CD1c-positive myeloid dendritic cell (primary cell): ENCODE data around the gene SLC25A53.
"Not testable (repeated sequence)": the region's sequence is repeated elsewhere in the genome, so short reads cannot be mapped to it uniquely, and the experiment has no call there.

ENCODE experiments used
- DNase-seq: peaks from one replicate; pipeline ENCODE4 v3.0.0-alpha.2; 2016; ENCODE audit errors: extremely low spot score

The SLC25A53 gene

DNA sequence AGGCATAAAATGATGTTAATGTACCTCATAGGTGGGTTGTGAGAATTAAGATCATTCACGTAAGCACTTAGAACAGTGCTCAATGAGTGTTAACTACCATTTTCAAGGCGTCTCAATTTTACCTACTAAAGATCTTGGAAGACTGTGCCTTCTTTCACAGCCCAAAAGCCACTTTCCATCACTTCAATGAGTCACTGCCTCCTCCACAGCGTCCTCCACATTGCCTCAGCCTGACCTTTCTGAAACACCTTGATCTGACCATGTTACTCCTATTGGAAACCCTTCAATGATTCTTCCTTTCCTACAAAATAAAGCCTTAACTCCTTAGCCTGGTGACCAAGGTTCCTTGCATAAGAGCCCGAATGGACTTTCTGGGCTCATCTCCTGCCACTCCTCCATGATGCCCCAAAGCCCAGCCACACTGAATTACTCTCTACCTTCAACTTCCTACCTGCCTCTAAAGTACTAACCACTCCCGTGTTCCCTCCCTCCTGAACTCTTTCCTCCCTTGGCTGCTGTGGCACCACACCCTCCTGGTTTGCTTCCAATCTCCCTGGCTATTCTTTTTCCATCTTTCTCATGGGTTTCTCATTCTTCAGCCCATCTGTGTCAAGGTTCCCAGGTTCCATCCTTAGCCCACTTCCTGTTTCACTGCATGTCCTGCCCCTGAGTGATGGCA, 22.1 kb downstream of the SLC25A53 start:
- DNase-seq = no peak

DNA sequence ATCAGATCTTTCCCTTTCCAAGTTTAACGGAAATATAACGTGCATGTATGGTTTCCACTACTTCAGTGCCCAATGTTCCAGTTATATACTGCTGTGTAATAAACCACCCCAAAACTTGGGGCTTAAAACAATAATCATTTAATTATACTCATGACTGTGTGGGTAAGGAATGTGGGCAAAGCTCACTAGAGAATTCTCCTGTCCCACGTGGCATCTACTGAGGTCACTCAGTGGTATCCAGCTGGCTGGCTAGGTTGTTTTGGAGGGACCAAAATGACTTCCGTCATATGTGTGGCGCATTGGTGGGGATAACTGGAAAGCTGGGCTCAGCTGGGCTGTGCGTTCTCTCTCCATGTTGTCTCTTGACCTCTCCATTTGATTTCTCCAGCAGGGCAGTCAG, 26.0 kb downstream of the SLC25A53 start:
- no peak for DNase-seq

DNA sequence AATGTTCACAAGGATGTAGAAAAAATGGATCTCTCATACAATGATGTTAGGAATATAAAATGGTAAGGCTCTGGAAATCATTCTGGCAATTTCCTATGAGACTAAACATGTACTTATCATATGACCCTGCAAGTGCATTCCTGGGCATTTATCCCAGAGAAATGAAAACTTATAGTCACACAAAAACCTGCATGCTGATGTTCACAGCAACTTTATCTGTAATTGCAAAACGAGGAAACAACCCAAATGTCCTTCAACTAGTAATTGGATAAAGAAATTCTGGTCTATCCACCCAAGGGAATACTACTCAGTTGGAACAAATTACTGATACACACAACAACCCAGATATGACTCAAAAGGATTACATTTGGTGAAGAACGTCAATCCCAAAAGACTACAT, 30.0 kb downstream of the SLC25A53 start:
- DNase-seq = no peak

DNA sequence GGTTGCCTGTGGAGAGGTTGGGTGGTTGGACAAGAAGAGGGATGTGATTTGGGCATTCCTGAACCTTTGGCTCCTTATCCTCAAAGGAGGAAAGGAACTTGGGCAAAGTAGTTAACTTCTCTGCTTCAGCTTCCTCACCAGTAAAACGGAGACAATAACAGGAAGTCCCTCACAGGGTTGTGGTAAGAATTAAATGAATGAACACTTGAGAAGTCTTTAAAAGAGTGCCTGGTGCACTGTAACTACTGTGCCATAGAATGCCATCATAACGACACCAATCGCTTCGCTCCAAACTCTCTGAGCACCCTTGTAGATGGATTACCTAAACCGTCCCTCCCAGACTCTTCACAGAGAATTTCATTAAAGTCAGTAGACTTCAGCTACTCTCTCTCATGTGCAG, 34.0 kb downstream of the SLC25A53 start:
- DNase-seq = peak; percentile 5

DNA sequence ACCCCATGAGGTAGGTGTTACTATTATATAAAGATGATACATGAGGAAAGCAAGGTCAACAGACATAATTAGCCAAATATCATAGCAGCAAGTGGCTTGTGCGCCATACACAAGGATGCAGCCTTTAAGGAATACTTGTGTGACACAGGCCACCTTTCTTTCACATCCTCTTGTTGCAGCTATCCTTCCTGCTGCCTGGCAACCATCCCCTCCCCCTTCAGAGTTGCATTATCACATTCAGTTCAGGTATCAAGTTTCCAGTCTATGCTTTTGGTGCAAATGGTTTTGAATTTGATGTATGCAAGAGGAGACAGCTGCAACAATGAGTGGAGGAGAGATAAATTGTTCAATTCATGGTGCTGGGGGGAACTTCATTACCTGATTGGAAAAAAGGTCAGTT, 38.0 kb downstream of the SLC25A53 start:
- no peak for DNase-seq

DNA sequence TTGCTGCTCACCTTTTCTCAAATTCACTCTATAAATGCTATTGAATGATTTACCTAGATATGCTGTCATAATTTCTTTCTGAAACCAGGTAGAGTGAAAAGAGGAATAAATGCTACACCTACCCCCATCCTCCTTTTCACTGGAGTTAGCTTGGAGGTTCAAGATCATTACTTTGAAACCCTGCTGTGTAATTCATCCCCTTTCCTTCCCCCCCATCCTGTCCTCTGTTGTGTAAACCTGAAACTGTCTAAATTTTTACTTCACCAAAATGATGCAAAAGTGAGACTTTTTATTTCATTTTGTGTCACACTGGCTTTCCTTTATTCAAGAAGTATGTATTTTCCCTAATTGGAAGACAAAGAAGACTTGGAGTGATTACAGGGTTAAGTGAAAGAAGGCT, 39.0 kb downstream of the SLC25A53 start:
- DNase-seq = no peak

DNA sequence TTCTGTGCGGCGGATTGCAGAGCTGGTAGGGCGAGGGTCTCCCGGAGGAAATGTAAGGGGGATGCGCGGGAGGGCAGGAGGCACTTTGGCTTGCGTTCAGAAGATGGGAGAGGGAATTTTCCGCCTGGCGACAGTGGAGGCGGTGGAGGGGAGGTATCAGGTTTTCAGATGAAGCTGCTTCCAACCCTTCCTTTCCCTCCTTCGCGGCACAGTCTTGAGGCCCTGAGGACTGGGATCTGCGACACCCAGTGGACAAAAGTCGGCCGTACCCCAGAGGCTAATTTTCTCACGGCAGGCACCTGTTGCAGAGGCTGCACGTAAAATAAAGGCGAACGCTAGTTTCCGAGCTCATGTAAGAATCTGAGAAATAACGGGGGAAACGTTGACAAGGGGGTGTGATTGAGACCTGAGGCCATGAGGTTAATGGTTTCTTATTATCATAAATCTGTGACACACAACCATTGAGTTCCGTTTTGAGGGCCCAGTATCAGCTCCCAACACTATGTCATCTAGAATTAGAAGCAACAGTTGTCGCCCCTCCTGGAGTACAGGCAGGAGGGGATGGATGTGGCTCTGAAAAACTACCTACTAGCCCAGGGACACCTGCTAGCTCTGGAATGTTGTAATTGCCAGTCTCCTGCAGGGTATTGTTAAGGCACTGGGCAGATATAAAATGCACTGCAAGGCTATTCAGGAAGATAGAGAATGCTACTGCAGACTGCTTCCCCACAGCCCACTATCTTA, 43.4 kb downstream of the SLC25A53 start:
- peak; percentile 29 for DNase-seq

DNA sequence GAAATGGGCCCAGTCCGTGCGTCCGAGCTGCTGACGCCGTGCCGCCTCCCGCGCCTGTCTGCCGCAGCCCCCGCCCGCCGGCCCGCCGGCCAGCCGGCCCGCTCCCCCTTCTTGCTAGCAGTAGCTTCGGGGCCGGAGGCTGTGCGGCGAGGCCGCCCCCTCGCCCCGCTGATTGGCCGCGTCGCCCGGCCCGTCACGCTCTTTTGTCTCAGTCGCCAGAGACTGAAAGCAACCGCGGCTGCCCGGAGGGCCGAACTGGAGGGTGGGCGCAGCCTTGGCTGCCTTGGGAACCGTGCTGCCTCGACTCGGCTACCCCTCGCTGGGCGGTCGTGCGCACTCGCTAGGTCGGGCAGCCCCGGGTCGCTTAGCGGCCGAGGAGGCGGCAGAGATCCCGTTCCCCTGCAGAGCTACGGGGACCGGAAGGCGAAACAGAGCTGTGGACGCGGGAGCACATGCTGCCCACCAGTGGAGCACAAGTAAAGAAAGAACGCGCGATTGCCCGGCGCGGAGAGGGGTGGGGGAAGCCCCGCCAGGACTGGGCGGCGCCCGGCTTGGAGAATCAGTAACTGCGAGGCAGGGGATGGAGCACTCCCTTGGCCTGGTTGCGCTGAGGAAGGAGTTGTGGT, 44.4 kb downstream of the SLC25A53 start, which contains the start of gene ZCCHC18:
Gene ZCCHC18 (plus strand): TSS at position 198 of the 626 bp plus-strand sequence. CDS start 1,589 bp downstream, outside the sequence.
- DNase-seq = peak; percentile 27

DNA sequence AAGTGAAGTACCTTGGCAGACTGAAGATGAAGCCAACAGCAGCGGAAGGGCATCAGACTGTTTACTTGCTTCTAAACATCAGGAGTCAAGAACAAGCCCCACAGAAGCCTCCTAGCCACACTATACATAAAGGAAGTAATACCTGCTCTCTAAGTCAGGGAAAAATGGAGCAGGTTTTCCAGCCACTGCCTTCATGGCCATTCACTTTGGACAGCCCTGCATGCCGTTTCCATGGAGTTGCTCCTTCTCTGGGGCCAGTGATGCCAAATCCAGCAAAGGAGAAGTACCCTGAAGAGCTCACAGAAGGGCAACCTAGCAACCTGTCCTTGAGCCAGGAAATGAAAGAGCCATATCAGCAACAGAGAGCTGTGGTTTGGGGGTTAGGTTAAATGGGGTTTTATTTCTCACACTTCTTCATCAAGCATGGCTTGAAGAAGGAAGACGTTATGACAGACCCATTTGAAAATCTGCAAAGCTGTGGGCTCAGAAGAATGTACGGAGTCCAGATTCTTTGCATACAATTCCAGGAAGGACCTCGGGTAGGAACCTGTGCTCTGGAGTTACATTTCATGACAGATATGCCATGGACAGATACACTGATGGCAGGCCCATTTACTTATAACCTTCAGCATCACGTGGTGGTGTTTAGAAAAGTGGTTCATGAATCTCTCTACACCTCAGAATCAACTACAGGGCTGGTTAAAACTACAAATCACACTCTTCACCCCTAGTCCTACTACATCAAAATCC, 46.1 kb downstream of the SLC25A53 start:
- DNase-seq = not testable (repeated sequence)

DNA sequence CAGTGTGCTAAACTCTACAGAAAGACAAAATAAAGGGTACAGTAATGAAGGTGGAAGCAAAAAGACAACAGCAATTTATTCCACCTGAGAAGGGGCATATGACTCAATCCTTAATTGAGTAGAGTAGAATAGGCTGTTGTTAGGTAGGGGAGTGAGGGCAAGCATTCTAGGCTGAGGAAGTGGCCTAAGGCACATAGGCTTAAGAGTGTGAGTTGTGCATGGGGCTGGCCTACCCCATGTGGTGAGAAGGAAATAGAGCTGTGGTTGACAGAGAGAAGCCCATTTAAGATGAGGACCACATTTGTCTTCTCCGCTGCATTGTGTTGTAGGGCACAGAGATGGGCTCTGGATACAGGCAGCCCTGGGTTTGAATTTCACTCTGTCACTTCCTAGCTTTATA, 47.9 kb downstream of the SLC25A53 start:
- no peak for DNase-seq

DNA sequence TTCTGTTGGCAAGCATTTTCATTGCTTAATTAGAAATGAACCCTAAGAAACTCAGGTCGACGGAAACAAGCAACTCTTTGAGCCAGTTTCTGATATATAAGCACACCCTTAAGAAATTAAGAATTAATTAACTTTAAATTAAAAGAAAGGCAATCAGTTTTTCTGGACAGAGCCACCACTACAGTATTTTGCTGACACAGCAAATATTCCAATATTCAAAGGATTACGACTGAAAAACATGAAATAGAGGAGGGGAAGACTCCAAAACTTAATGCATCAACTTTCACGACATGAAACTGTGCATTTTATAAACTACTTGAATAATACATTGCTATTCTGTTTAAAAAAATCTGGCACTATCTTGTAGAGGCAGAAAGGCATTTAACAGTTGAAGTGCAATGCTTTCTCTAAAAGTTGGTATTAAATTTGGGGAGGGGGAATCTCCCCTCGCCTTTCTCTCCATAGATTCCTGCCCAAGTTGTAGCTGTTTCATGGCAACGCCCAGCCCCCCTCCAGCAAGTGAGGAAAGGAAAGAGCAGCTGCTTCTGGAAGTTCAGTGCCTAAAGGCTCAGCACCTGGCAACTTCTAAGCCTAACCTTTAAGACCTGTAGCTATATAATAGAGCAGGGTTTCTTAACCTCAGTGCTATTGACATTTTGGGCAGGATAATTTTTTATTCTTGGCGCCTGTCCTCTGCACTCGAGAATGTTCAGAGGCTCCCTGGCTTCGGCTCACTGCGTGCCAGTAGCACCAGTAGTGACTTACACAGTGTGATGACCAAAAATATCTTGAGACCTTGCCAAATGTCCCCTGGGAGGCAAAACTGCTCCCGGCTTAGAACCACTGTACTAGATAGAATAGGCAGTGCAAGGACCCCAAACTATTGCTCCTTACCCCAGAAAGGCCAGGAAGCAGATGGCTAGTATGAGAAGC, 51.2 kb downstream of the SLC25A53 start:
- DNase-seq = no peak

DNA sequence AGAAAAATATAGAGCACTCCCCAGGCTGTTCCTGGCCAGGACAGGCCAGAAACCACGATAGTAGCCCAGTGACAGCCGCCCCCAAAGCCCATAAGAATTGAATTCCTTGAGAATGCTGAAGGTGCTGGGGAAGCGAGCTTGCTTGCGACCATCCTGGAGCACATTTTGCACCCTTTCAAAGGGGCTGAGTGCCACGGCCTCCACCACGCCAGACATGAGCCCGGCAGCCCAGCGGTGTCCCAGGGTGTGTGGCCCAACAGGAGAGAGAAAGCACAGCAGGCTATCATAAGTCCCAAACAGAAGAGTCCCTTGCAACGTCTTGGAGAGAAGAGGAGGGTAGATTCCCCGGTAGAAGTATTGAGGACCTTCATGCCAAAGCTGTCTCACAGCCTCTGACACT, 52.1 kb downstream of the SLC25A53 start:
- no peak for DNase-seq

DNA sequence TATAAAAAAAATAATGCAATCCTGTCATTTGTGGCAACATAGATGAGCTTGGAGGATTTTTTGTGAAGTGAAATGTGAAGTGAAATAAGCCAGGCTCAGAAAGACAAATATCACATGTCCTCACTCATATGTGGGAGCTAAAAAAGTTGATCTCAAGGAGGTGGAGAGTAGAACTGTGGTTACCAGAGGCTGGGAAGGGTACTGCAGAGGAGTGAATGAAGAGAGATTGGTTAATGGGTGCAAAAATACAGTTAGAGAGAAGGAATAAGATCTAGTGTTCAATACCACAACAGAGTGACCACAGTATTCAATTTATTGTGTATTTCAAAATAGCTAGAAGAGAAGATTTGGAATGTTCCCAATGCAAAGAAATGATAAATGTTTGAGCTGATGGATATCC, 57.9 kb downstream of the SLC25A53 start:
- no peak for DNase-seq

DNA sequence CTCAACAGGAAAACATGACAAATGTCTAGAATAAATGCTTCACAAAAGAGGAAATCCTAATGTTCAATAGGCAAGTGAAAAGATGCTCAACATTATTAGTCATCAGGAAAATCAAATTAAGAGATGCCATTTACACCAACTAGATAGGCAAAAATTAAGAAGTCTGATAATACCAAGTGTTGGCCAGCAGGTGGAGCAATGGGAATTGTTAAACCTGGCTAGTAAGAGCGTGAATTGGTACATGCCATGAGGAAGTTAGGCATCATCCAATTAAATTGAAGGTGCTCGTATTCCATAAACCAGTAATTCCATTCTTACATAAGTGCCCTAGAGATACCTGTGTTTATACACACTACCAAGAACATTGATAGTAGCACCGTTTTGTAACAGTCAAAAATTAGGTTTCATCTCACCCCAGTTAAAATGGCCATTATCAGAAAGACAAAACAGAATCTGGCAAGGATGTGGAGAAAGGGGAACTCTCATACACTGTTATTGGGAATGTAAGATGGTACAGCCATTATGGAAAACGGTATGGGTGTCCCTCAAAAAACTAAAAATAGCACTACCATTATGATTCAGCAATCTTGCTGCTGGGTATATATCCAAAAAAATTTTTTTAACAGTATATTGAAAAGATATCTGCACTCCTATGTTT, 58.5 kb downstream of the SLC25A53 start:
- peak; percentile 68 for DNase-seq

DNA sequence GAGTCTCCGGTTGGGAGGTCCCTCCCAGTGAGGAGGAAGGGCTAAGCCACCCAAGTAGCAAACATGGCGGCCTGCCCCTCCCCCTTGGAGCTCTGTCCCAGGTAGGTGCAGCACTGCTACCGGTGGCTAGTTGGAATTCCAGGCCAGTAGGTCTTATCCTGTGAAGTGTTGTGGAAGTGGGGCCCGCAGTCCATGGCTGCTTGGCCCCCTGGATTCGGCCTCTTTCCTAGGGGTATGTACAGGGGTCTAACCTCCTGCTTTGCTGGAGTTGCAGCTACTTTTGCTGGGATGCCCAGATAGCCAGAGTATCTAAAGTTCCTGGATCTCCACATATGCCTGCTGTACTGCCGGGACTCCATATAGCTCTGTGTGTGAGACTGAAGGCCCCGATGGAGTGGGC, 70.9 kb downstream of the SLC25A53 start:
- DNase-seq = no peak

DNA sequence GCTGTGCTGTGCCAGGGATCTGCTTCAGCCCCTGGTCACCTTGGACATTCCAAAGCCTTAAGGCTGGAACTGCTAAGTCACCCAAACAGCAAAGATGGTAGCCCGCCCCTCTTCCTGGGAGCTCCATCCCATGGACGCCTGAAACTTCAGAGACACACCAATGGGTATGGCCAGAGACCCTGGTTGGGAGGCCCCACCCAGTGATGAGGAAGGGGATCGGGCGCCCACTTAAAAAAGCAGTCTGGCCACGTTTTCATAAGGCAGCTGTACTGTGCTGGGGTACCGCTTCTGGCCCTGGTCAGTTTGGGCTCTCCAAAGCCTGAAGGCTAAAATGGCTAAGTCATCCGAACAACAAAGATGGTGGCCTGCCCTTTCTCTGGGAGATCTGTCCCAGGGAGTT, 71.3 kb downstream of the SLC25A53 start:
- DNase-seq = no peak

DNA sequence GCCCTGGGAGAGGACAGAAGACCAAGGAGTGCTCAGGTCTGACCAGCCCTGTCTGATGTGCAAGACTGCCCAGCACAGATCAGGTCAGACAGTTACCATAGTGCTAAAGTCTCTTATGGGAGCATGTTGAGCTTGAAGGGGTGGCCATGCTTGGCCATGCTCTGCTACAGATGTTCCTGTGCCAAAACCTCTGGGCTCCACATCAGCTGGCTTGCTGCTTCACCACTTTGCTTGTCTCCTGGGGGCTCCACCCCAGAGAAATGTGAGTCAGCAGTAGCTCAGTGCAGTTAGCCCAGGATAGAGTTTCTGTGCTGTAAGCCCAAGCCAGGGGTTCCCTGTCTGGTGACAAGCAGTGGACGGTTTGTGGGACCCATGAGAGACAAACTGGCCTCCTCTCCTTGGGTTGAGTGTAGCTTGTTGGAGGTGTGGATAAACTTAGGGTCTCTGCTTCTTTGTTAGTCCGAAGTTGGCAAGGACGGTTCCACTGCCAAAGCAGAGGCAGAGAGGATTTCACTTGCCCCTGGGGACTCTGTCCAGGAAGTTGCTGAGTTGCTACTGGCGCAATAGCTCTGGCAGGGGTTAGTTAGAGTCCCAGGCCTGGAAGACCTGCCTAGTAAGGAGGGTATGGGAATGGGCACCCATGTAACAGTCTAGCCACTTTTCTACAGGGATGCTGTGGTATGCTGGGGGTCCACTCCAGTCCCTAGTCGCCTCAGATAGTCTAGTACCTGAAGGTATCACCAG, 72.1 kb downstream of the SLC25A53 start:
- DNase-seq = no peak

DNA sequence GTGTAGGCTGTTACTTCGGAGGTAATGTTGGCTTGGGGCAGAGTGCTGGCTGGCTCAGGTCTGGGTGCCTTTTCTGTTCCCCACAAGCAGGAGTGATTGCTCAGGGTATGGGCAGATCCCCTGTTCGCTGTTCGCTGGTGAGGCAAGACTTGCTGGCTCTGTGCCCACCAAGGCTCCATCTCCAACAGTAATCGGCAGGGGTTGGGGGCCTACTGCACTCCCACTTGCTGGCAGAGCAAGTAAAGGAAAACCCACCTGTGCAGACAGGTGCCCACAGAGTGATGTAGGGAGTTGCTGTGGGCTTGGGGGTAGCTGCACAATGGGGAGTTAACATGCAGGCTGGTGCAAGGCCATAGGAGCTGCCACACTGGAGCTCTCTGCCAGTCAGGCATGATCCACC, 72.7 kb downstream of the SLC25A53 start:
- no peak for DNase-seq

DNA sequence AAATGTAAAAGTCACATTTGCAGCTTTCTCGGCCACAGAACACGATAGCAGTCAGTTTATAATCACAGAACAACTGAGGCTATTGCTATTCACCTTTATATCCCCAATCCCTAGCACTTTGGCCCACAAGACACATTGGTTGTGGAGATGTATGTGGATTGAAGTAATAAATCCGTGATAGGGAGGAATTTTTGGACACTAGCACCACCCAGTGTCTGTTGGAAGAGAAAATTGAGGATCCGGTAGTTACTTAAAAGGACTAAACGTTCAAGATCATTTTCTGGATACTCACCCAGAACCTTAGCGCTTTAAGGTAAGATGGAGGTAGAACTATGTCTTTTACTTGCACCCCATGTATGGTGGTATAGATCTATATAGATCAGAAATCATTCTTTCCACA, 79.0 kb downstream of the SLC25A53 start:
- not testable (repeated sequence) for DNase-seq
